ENCODE data around the gene UBE2J2.

DNA sequence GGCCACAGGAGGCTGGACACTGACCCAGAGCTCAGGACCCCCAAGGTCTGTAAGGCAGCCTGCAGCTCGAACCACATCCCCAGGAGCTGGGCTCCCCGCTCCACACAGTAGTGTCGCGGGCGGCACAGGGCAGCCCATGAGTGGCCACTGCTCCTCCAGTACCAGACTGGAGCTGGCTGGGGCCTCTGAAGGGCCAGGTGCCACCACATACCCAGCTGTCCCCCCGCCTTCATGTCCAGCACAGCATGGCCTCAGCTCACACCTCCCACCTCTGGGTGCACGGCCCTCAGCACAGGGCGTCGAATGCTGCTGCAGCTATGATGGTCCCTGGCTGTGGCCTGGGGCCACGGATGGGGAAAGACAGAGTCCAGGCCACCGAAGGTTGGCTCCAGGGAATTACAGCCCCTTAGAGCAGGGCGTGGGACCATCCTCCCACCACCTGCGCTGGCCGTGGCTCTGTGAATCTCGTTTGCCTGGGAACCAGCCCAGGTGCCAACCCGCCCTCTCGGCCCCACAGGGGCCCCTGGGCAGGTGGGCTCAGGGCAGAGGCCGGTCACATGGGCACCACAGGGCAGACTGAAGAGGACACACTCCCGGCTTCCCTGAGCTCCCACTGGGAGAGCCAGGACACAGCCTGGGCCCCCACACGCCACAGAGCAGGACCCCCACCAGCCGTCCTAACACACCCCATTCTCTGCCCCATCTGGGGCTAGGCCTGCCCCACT is 57.6 kb downstream of the UBE2J2 start:
- TF ChIP-seq POLR2A (IDR thresholded peaks at IDR 0.05), result no peak
- TF ChIP-seq, protein P1, sequence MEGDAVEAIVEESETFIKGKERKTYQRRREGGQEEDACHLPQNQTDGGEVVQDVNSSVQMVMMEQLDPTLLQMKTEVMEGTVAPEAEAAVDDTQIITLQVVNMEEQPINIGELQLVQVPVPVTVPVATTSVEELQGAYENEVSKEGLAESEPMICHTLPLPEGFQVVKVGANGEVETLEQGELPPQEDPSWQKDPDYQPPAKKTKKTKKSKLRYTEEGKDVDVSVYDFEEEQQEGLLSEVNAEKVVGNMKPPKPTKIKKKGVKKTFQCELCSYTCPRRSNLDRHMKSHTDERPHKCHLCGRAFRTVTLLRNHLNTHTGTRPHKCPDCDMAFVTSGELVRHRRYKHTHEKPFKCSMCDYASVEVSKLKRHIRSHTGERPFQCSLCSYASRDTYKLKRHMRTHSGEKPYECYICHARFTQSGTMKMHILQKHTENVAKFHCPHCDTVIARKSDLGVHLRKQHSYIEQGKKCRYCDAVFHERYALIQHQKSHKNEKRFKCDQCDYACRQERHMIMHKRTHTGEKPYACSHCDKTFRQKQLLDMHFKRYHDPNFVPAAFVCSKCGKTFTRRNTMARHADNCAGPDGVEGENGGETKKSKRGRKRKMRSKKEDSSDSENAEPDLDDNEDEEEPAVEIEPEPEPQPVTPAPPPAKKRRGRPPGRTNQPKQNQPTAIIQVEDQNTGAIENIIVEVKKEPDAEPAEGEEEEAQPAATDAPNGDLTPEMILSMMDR (IDR thresholded peaks at IDR 0.05), result no peak
